HG03521 (cell line): ENCODE results near the gene CDC42BPG.

Source experiments
- ATAC-seq: cut with Tn5 transposase; IDR thresholded peaks from one replicate; pipeline ENCODE4 v1.9.1; 2021; ENCODE audit warnings: mild to moderate bottlenecking, moderate library complexity; ENCODE audit not compliant: unreplicated experiment

The CDC42BPG gene

GRCh38 chr11:64878494-64879243 is 34.2 kb upstream of the CDC42BPG start, which contains the start of gene EHD1:
EHD1 (minus strand) TSS chr11:64878621; CDS start chr11:64878464, 157 bp downstream.
- peak; percentile 83 for ATAC-seq

GRCh38 chr11:64878223-64878493 is 33.7 kb upstream of the CDC42BPG start:
- ATAC-seq = no peak

GRCh38 chr11:64877390-64878222 is 33.2 kb upstream of the CDC42BPG start:
- ATAC-seq = peak; percentile 3

GRCh38 chr11:64876835-64877341 is 32.4 kb upstream of the CDC42BPG start:
- no peak for ATAC-seq

- ATAC-seq = no peak
Observed at GRCh38 chr11:64876229-64876750, 31.8 kb upstream of the CDC42BPG start.

- ATAC-seq = no peak
Observed at GRCh38 chr11:64875369-64876228, 31.1 kb upstream of the CDC42BPG start.

- ATAC-seq = no peak
Observed at GRCh38 chr11:64874308-64875240, 30.1 kb upstream of the CDC42BPG start.

GRCh38 chr11:64872790-64873488 is 28.5 kb upstream of the CDC42BPG start:
- no peak for ATAC-seq

- ATAC-seq = no peak
Observed at GRCh38 chr11:64871492-64871891, 27.0 kb upstream of the CDC42BPG start.

GRCh38 chr11:64870893-64871466 is 26.5 kb upstream of the CDC42BPG start:
- ATAC-seq = no peak

GRCh38 chr11:64870176-64870892 is 25.9 kb upstream of the CDC42BPG start:
- ATAC-seq = no peak

- no peak for ATAC-seq
Observed at GRCh38 chr11:64869571-64870175, 25.2 kb upstream of the CDC42BPG start.

- ATAC-seq = no peak
Observed at GRCh38 chr11:64868904-64869570, 24.6 kb upstream of the CDC42BPG start.

- ATAC-seq = no peak
Observed at GRCh38 chr11:64867748-64868462, 23.5 kb upstream of the CDC42BPG start.

- no peak for ATAC-seq
Observed at GRCh38 chr11:64866173-64866491, 21.7 kb upstream of the CDC42BPG start.

- no peak for ATAC-seq
Observed at GRCh38 chr11:64865286-64866172, 21.1 kb upstream of the CDC42BPG start.
